GM21529 (cell line): ENCODE measurements around the gene EFNA5.

Experiments
- ATAC-seq: cut with Tn5 transposase; IDR thresholded peaks from one replicate; pipeline ENCODE4 v1.9.1; 2021; ENCODE audit not compliant: unreplicated experiment

The EFNA5 gene

DNA sequence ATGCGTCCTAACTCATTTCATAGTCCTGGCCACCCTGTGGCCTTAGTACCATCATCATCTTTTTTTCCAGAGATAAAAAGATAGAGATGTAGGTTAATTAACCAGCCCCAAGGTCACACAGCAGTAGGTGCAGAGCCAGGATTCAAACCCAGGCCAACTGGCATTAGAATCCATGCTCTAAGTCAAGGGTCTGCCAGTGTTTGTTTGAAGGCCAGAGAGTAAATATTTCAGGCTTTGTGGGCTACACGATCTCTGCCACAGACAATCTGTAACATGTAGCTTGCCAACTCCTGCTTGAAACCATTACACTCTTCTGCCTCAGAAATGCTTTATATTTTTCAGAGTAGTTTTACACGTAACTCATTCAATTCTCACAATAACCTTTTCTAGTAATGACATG lies 119.6 kb downstream of the EFNA5 start:
- ATAC-seq, result no peak

DNA sequence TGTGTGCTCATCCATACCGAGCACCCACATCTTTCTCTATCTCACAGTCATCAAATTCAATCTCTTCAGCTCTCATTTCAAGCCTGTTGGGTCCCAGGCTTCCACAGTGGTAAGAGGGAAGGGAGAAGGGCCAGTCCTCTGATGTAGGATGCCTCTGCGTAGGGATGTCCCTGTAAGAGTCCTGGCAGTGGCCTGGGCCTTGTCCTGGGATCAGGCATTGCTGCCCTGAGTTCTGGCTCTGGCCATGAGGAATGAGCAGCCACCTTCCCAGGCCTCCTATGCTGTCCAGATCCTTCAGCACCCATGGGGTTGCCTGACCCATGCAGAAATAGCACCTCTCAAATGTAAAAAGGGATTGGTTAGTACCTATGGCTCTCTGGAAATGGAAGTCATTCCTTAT lies 121.2 kb downstream of the EFNA5 start:
- ATAC-seq, result no peak

DNA sequence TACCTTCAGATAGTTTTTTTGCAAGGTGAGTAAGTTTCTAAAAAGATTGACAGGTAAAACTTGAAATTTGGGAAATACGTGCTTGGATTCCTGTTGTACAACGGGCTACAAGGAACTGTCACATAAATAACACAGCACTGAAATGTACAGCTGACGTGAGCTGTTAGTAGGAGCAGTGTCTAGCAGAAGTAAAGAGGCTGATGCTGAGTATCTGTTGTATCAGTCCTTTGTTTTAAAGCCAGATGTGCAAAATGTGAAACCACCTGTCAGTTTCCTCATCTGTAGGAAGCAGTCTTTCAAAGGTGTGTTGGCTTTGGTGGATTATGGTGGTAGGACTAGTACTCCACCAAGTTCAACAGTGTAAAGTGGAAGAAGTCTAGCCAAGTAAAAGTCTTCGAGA lies 122.3 kb downstream of the EFNA5 start:
- ATAC-seq, result no peak

DNA sequence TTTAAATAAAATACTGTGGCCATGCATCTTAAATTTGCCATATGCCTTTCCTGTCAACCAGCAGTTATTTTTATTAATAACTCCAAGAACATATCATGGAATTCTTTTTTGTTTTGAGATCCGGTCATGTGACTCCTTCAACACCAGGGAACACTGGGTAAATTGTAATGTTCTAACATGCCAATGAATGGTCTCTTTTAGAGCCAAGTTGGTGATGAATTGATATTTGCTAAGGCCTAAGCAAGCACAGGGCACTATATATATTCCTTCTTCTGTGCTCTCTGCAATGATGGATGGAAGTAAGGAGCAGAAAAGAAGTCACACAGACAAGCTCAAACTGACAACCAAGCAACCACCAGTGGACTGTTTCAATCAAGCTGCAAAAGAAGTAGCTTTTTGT lies 124.0 kb downstream of the EFNA5 start:
- no peak for ATAC-seq

DNA sequence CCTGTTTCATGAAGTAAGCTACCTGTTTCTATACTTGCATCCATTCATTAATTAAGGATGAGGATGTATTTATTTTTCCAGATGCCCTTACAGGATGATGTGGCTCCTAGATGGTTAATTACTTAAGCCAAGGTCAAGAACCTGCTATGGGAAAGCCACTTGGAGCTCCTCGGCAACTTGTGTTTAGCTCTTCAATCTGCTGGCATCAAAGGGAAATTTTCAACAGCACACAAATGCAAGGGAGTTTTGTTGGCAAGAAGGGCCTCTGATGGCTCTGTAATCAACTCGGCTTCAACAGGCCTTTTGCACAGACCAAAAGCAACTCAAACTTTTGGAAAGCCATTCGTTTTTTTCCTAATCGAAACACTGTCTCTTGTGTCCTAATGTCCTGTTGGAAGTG lies 125.3 kb downstream of the EFNA5 start:
- no peak for ATAC-seq

DNA sequence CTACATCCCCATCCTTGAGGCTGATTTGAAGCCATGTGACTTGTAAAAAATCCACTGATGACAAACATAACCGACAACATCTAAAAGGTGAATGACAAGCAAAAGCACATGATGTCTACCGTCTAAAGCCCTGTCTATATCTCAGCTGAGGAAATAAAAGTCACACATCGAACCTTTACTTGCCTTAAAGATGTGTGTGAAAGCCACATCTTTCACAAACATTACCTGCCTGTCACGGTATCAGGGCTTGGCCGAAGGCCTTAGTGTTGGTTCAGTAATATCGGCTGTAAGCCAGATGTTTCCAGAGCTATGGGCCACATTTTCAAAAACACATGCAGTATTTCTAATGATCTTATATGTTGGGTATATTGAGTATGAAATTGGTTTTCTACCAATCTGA lies 125.8 kb downstream of the EFNA5 start:
- ATAC-seq, result no peak

DNA sequence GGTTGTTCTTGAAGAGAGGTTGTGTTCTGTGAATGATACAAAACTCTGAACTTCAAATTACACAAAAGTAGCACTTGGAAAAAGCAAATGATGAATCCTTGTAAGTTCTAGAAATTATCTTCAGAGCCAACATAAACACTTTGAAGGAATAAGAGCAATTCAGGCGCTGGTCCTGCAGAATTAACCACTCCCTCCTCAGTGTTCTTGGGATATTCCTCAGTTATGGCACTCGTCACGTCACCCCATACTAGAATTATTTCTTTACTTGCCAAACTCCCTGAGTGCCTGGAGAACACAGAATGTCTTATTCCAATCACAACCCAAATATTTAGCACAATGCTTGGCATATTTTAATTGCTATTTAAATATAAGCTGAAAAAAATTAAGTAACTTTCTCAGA lies 126.3 kb downstream of the EFNA5 start:
- ATAC-seq, result no peak

DNA sequence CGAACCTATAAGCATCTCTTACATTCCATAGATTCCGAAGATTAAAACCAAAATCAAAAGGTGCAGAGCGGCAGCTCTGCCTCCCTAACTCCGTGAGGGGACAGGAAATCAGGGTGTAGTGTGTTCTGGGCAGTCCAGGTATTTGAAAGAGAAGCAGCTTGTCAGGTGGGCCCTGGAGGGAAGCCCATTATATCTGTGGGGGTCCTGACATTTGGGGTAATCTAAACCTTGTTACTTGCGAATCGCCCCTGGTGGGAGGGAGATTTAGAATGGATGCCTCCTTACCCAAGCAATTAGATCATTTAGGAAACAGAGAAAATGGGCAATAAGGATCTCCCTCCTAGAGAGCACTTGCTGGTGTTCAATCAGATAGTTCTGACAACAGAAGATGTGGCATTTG lies 126.9 kb downstream of the EFNA5 start:
- no peak for ATAC-seq

DNA sequence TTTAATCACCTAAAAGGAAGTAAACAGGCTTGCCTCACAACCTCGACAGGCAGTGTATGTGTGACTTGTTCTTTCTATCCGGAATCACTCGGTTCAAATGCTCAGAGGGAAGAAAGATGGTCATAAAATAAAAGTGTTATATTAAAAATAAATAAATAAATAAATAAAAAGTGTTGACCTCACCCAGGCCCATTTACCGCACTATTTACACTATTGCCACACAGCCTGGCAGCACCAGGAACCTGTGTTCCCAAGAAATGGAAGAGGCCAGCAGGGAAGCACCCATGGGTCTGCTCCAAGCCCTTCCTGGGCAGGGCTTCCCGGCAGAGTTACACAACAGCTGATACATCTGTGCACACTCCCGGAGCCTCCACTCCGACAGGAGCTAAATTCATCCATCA lies 127.9 kb downstream of the EFNA5 start:
- no peak for ATAC-seq

DNA sequence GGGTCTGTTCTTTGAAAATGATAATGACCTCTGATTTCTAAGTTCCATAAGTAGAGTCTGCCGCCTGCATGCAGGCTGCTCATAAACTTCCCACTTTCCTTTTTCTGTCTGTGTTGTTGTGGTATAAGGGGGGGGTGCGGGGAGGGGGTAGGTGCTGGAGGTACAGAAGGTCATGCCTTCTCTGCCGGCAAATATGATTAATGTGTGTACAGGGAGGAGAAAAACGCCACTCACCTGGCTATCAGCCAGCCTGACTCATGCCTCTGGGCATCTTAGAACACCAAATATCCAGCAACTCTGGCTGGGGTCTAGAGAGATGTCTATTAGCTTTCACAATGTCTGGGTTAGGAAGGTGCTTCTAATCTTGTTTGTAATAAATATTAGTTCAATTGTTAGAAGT lies 128.3 kb downstream of the EFNA5 start:
- no peak for ATAC-seq

DNA sequence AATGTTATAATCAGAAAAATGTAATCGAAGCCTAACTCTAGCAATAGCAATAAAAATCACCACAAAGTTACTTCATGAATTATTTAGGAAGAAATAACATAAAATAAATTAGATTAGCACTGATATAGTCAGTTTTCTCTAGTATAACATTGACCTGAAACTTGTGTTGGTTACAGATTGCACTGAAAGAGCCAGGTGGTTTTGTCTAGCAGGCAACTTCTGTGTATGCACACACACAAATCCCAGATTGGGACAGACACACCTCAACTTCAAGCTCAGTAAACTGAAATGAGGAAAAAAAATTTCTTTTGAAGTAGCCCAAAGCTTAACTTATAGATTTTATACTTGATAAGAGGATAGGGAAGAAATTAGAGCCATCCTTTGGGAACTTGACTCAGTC lies 129.3 kb downstream of the EFNA5 start:
- ATAC-seq, result peak; percentile 54

DNA sequence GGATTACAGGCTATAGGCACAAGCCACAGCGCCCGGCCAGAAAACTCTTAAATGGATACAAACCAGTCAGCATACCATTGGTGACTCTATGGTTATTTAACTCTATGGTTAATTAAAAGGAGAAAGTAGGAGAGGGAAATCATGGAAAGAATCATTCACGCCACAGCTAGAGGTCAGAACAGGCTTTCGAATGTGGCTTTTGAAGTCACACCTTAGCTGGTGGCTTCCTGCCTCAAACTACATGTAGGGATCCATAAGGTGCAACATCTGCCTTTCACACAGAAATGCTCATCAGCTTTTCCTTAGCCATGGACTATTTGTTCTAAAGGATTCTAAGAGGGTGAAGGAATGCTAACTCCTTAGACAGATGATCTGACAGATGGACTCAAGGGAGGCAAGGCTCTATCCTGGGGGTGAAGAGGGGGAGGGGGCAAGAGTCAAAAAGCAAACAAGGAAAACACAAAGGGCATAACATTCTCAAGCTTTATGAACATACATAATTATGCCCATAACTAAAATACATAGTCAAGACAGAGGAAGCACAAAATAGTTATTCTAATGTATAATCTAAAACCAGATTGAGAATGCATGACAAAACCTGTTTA lies 130.9 kb downstream of the EFNA5 start:
- no peak for ATAC-seq

DNA sequence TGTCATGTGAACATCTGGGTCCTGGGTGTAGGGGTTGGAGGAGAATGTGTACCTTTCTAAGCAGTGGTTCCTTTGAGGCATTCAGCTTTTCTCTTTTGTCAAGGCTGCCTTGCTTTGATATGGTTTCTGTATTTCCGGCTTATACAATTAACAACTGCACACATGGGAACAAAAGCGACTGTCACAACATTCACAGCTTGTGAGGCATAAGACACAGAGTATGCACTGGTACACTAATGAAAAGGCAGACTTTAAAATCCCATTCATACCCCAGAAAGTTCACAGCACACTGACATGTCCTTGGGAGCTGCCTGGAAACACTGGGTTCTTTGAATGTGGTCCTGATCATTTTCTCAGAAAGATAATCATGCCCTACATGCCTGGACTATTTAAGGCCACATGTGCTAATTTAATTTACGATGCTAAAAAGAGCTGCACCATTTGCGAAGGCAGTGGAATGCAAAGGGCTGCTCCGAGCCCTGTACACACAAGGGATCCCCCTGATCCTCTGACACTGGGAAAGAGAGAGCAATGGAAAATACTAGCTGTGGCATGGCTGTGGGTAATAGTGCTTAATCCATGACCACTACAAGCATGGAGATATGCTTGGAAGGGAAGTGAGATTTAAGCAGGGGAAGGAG lies 131.8 kb downstream of the EFNA5 start:
- no peak for ATAC-seq

DNA sequence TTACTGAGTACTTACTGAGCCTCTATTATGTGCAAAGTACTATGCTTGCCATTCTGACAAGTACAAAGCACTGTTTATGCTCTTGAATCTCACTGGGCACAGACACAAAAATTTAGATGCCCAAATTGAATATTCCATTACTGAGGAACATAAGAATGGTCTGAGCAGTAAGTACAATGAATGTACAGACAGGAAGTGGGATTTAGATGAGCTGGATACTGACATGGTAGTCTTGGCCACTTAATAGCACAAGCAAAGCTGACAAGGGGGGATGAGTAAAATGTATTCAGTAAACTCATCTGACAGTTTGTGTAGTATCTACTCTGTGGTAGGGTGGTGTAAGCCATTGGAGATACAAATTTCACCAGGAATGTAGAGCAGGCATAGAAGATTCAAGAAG lies 132.4 kb downstream of the EFNA5 start:
- no peak for ATAC-seq

DNA sequence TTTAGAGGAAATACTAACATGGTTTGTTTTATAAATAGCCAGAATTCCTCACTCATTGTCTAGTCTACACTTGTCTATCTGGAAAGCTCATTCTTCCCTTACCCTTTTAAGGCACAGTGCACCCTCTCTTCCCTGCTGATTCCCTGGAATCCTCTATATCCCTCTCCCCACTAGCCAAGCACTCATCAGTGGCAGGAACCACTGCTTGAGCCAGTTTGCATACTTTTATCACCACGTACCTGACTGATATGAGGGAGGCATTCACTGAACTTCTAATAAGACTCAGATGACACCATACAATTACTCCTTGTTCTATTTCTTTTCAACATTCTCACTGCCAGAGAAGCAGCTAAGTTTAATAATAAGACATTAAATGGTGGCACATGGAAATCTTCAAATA lies 134.9 kb downstream of the EFNA5 start:
- ATAC-seq, result no peak

DNA sequence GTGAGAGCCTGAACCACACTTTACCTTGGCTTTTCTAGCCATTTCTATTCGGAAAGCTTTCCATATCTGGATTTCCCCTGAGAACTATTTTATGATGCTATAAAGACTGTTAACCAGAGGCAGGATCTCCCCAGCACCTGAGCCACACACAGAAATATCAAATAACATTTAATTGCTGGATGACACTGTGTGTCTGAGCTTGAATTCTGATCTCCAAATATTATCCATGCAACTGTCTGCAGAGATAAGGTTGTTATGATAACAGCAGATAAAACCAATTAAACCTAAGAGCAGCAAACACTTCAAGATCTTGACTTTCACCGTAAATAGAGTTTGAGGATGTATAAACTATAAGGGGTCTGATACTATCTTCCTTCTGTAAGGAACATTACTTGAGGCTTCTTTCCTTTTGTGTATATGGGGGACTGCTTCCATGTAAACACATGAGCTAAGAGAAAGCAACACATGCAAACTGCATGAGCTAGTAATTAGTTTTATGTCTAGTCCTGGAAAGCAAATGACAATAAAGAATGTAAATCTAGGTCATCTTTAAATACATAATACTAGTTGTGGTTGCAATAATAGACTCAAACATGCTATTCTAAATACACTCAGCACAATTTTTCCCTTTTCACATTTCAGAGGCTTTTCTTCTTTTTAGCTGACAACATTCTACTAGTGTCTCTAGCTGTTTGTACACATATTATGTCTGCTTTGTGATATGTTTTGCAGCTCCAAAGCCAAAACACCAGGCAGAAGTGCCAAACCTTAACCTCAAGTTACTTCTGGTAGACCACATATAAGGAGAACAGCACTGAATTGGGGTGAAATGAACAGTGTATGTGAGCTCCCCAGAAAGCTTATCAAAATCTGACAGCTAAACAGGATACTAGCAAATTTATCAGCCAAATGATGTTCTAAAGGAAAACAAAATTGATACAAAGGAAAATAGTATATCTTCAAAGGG lies 136.5 kb downstream of the EFNA5 start:
- no peak for ATAC-seq

DNA sequence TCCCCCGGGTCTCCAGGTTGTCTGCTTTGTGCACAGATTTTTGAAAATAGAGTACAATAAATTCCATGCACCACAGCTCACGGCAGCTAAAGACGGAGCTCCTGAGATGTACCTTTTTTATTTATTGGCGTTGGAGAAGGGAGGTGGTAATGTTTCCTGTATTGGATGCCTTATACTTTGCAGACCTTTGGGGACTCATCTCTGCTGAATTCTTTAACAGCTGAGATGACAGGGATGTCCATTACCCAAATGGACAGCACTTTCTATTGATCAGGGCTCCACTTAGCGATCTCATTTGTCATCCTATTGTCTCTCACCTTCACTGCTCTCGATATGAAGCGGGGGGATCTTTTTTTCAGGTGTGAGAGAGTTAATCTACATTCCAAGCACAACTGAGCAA lies 137.8 kb downstream of the EFNA5 start:
- no peak for ATAC-seq

DNA sequence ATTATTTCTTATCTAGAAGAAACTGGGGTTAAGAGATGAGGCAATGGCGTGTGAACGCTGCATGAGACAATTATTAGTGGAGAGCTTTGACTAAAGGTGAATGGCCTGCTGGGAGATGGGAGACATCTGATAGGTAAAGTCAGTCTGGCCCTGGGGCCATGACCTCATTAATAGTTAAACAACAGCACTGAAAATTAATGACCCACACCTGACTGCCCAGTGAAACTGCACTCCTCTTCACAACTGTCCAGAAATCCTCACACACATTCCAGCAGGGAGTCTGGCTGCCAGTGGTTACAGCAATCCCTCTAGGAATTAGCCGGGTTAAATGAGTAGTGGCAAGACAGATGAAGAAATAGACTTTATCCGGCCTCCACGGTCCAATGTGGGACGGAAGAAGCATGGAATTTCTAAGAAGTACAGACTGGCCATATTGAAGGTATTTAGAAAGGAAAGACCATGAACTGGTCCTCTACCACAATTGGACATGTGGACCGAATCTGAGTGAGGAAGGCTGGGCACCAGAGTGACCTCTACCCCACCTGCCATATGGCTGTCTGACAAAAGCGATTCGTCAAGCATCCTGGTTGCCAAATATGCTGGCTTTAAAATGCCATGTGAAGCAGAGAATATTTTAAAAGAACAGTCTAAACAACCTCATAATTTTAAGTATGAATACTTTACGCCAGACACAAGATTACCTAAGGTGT lies 138.4 kb downstream of the EFNA5 start:
- ATAC-seq, result no peak

DNA sequence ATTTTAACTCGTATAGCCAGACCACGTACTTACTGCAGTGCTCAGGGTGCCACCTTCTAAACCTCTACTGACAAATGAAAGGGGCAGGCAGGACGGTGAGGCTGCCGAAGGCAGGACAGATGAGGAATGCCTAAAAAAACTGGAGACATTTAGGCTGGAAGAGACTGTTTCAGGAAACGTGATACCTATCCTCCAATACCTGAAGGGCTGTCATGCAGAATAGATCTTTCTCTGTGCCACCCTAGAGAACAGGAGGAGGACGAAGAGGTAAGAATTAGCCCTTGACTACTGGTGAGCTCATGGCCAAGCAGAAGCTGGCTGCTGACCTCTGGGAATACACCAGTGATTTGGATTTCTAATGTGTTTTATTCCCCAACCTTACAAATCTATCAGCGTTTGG lies 139.4 kb downstream of the EFNA5 start:
- no peak for ATAC-seq

DNA sequence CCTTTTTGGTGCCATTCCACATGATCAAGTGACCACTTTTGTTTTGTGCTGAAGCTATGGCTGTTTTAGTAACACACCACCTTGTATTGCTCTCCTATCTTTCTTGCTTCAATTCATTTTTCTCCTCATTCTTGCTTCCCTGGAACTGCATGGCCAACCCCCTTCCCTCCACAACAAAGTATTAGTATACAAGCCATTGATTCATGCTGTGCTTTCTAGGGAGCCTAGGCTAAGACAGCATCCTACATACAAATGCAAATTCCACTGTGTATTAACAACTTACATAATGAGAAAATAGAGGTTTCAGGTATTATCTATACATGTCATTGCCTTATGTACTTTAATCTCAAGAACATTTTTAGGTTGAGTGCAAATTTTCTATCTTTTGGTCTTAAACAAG lies 141.1 kb downstream of the EFNA5 start:
- ATAC-seq, result no peak

DNA sequence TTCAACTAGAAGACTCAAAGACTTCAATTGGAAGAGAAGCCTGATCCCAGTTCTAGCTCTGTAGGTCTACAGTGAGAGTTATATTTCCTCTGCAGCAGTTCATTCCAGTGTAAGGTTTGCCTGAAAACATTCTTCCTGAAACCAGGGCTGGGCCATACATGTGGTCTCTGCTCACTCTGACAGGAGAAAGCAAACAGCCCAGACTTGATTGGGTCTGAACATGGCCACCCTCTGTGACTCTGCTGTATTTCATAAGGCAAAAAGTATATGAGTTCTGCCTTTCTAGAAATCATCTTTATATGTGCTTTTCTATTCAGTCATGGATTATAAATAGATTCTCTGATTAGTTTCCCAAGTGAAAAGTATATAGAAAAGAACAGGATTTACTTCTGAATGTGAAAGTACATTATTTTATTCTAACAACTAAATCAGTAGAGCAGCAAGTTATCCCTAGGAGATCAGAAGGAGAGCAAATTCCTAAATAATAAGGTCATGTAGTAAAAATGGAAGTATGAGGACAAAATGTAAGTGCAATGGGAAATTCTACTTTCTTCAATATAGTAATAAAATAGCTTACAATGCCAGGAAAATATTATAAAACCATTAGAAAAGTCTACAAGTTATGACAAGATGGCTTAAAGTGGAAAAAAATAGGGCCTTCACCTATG lies 144.3 kb downstream of the EFNA5 start:
- no peak for ATAC-seq
